ENCODE results near the gene ADAM12.

ADAM12 gene

DNA sequence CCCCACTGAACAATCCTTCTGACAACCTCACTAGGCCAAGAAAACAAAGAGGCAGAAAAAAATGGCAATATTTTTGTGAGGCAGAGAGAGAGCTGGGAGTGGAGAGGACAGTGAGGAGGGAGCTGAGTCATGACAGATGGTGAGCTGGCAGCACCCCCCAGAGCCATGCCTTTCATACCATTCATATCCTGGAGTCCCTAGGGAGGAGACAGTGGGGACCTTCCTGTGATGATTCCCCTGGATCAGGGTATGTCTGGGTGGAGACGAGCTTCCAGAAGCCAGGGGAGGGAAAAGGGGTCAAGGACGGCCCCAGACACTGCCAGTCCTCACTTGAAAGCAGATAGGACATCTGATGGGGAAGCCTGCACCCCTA is 160.5 kb downstream of the ADAM12 start:
- no peaks in the 10 kb centered on the region for H3K9me3 ChIP-seq (ENCODE audit: insufficient read depth, low read length)
- no peak overlapping the region for H3K4me3 ChIP-seq (ENCODE audit: low read length)
- no peak for TF ChIP-seq EZH2phosphoT487 (IDR thresholded peaks at IDR 0.05; ENCODE audit: low read depth)
- TF ChIP-seq, protein P1, sequence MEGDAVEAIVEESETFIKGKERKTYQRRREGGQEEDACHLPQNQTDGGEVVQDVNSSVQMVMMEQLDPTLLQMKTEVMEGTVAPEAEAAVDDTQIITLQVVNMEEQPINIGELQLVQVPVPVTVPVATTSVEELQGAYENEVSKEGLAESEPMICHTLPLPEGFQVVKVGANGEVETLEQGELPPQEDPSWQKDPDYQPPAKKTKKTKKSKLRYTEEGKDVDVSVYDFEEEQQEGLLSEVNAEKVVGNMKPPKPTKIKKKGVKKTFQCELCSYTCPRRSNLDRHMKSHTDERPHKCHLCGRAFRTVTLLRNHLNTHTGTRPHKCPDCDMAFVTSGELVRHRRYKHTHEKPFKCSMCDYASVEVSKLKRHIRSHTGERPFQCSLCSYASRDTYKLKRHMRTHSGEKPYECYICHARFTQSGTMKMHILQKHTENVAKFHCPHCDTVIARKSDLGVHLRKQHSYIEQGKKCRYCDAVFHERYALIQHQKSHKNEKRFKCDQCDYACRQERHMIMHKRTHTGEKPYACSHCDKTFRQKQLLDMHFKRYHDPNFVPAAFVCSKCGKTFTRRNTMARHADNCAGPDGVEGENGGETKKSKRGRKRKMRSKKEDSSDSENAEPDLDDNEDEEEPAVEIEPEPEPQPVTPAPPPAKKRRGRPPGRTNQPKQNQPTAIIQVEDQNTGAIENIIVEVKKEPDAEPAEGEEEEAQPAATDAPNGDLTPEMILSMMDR (IDR thresholded peaks at IDR 0.05; ENCODE audit: low read depth, low read length), result no peak
- H3K4me1 ChIP-seq (ENCODE audit: low read length), result no peaks in the 10 kb centered on the region
- no peaks in the 10 kb centered on the region for H3K79me2 ChIP-seq (ENCODE audit: low read length)
- no peaks in the 10 kb centered on the region for H3K27me3 ChIP-seq (ENCODE audit: low read depth, low read length)
- H4K20me1 ChIP-seq (ENCODE audit: insufficient read depth, low read length), result no peaks in the 10 kb centered on the region
- H3K27ac ChIP-seq (ENCODE audit: low read length), result no peak overlapping the region
- no peak overlapping the region for H3K4me2 ChIP-seq (ENCODE audit: low read length)
- no peak overlapping the region for H3K9ac ChIP-seq (ENCODE audit: low read length)
- H3K36me3 ChIP-seq (replicated peaks; ENCODE audit: low read depth, low read length), result no peaks in the 10 kb centered on the region
- no peak overlapping the region for H2AFZ ChIP-seq (ENCODE audit: low read depth, low read length)

DNA sequence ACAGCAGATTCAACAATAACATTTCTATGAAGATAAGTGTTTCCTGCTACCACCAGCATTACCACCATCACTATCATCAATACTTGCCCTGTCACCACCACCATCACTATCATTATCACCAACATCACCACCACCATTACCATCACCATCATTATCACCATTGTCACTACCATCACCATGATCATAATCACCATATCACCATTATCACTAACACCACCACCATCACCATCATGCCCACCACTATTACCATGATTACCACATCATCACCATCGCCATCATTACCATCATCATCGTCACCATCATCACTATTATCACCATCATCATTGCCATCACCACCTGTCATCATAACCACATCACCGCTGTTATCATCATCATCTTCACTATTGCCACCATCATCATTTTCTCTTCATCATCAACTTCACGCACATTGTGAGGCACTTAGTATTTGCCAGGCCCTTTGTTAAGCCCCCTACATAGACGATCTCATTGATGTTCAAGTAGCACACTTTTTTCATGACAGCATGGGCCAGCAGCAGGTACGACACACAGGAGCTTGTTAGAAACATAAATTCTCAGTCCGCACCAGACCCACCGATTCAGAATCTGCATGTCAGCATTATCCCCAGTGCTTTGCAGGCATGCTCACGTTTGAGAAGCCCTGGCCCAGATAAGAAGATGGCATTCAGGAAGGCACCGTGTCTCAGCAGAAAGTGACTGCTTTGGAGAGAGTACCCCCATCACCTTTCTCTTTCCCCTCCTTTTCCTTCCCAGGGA is 161.1 kb downstream of the ADAM12 start:
- Histone ChIP-seq H3K9me3 (ENCODE audit: insufficient read depth, low read length) (no peaks in the 10 kb centered on the region), H3K27ac (ENCODE audit: low read length) (no peak overlapping the region), H3K36me3 (replicated peaks; ENCODE audit: low read depth, low read length) (no peaks in the 10 kb centered on the region), H3K4me2 (ENCODE audit: low read length) (no peak overlapping the region), H2AFZ (ENCODE audit: low read depth, low read length) (no peak overlapping the region), H4K20me1 (ENCODE audit: insufficient read depth, low read length) (no peaks in the 10 kb centered on the region), H3K79me2 (ENCODE audit: low read length) (no peaks in the 10 kb centered on the region), H3K27me3 (ENCODE audit: low read depth, low read length) (no peaks in the 10 kb centered on the region), H3K4me3 (ENCODE audit: low read length) (no peak overlapping the region), H3K4me1 (ENCODE audit: low read length) (no peaks in the 10 kb centered on the region), H3K9ac (ENCODE audit: low read length) (no peak overlapping the region)
- no peak for TF ChIP-seq EZH2phosphoT487 (IDR thresholded peaks at IDR 0.05; ENCODE audit: low read depth)
- TF ChIP-seq, protein P1 (IDR thresholded peaks at IDR 0.05; ENCODE audit: low read depth, low read length), result no peak

DNA sequence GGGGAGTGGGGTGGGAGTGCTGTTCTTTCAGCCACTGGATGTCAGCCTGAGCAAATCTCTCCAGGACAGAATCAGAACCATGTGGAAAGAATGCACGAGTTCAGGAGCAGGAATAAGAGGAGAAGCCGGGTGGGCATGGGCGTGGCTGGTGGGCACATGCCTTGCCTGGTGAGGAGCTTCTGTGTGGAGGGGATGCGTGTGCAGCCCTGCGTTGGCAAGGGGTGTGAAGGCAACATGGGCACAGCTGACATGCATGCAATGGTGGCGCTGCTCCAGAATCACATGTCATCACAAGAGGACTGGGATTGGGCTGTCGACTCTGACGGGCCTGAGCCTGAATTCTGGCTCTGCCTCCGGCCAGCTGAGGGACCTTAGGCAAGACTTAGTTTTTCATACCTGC is 162.1 kb downstream of the ADAM12 start:
- H3K9ac ChIP-seq (ENCODE audit: low read length), result no peak overlapping the region
- H2AFZ ChIP-seq (ENCODE audit: low read depth, low read length), result no peak overlapping the region
- no peak overlapping the region for H3K4me3 ChIP-seq (ENCODE audit: low read length)
- no peak overlapping the region for H3K4me2 ChIP-seq (ENCODE audit: low read length)
- no peaks in the 10 kb centered on the region for H4K20me1 ChIP-seq (ENCODE audit: insufficient read depth, low read length)
- no peaks in the 10 kb centered on the region for H3K27me3 ChIP-seq (ENCODE audit: low read depth, low read length)
- H3K4me1 ChIP-seq (ENCODE audit: low read length), result no peaks in the 10 kb centered on the region
- H3K79me2 ChIP-seq (ENCODE audit: low read length), result no peaks in the 10 kb centered on the region
- no peak overlapping the region for H3K27ac ChIP-seq (ENCODE audit: low read length)
- TF ChIP-seq, protein P1 (IDR thresholded peaks at IDR 0.05; ENCODE audit: low read depth, low read length), result no peak
- no peak for TF ChIP-seq EZH2phosphoT487 (IDR thresholded peaks at IDR 0.05; ENCODE audit: low read depth)
- H3K9me3 ChIP-seq (ENCODE audit: insufficient read depth, low read length), result no peaks in the 10 kb centered on the region
- H3K36me3 ChIP-seq (replicated peaks; ENCODE audit: low read depth, low read length), result no peaks in the 10 kb centered on the region

DNA sequence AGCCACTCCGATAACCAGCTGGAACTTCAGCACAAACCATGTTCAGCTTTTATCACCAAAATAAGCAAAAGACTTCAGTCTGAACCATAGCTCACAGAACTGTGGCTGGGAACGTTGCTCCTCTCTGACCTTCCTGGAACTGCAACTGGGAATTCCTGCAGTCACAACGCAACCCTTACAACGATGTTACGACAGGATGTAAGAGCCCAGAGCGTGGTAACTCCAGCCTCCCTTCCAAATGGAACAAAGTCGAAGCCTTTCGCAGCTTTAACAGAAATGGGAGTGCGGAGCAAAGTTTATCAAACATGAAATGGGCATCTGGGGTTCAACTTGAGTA is 162.6 kb downstream of the ADAM12 start:
- H2AFZ ChIP-seq (ENCODE audit: low read depth, low read length), result no peak overlapping the region
- H3K9me3 ChIP-seq (ENCODE audit: insufficient read depth, low read length), result no peaks in the 10 kb centered on the region
- no peaks in the 10 kb centered on the region for H4K20me1 ChIP-seq (ENCODE audit: insufficient read depth, low read length)
- TF ChIP-seq EZH2phosphoT487 (IDR thresholded peaks at IDR 0.05; ENCODE audit: low read depth), result no peak
- TF ChIP-seq, protein P1 (IDR thresholded peaks at IDR 0.05; ENCODE audit: low read depth, low read length), result no peak
- H3K36me3 ChIP-seq (replicated peaks; ENCODE audit: low read depth, low read length), result no peaks in the 10 kb centered on the region
- no peaks in the 10 kb centered on the region for H3K27me3 ChIP-seq (ENCODE audit: low read depth, low read length)
- H3K4me3 ChIP-seq (ENCODE audit: low read length), result no peak overlapping the region
- no peak overlapping the region for H3K9ac ChIP-seq (ENCODE audit: low read length)
- H3K79me2 ChIP-seq (ENCODE audit: low read length), result no peaks in the 10 kb centered on the region
- no peaks in the 10 kb centered on the region for H3K4me1 ChIP-seq (ENCODE audit: low read length)
- no peak overlapping the region for H3K27ac ChIP-seq (ENCODE audit: low read length)
- H3K4me2 ChIP-seq (ENCODE audit: low read length), result no peak overlapping the region

Data from OCI-LY3 (cell line).